ENCODE data around the gene ANKRD45. TPM values are rescaled to one million over a fixed set of nuclear protein-coding genes. Genes with fewer than 3 reads are reported as not detected.
A peak's percentile ranks its signal among the peaks of the same experiment; 100 is the strongest.

The ANKRD45 gene
- total and polyA plus RNA-seq, 2 of the 13 experiments (the other 11 are each of a cell fraction or from before 2014, with no cell fraction given) = not detected

DNA sequence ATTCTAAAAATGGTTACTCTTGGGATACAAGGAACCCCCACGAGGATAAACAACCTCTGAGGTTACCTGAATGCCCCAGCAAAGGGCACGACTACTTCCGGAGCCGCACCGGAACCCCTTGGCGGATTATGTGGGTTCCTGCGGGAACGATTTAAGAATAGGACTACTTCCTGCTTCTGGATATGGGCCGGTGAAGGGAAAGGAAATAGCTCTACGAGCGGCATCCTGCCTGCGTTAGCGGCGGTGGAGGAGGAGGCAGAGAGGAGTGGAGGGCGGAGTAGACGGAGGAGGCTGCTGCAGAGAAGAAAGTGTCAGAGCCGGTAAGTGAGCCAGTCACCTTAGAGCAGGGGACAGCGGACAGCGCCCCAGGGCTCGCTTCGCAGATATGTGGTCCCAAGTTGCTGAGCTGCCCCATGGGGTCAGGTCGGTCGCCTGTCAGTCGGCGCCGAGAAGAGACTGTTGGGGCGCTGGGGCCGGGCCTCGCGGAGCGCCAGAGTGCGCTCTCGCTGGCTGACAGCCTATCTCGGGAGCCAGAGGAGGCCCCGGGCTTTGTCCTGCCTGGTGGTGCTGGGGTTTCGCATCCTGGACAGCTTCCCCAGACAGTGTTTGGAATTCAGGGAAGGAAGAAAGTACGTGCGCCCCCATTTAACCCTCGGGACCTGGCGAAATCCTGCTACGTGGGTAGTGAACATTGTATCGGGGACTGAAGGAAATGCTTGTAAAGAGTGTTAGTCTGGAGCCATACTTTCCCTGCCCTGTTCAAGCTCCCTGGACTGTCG, 45.3 kb upstream of the ANKRD45 start, which contains the start of gene KLHL20 (continued):
- TF ChIP-seq, protein P1, sequence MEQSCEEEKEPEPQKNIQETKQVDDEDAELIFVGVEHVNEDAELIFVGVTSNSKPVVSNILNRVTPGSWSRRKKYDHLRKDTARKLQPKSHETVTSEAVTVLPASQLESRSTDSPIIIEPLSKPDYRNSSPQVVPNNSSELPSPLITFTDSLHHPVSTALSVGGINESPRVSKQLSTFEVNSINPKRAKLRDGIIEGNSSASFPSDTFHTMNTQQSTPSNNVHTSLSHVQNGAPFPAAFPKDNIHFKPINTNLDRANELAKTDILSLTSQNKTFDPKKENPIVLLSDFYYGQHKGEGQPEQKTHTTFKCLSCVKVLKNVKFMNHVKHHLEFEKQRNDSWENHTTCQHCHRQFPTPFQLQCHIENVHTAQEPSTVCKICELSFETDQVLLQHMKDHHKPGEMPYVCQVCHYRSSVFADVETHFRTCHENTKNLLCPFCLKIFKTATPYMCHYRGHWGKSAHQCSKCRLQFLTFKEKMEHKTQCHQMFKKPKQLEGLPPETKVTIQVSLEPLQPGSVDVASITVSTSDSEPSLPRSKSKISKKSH (CRISPR knock-in tag; IDR thresholded peaks at IDR 0.05; ENCODE audit: borderline replicate concordance) = peak; percentile 89; the same call in 1 of the 2 replicates
- TF ChIP-seq ZFP82 (CRISPR knock-in tag; IDR thresholded peaks at IDR 0.05; ENCODE audit: borderline replicate concordance) (no peak), ARHGAP35 (CRISPR knock-in tag; IDR thresholded peaks at IDR 0.05; ENCODE audit: borderline replicate concordance) (0 out of 2 replicates have a peak, but pooled peaks have one; percentile 81), ZNF24 (IDR thresholded peaks at IDR 0.05) (no peak), NR2F2 (IDR thresholded peaks at IDR 0.05; ENCODE audit: borderline replicate concordance, low read depth) (no peak; the same call in 1 of the 2 replicates), FOSL1 (CRISPR knock-in tag; IDR thresholded peaks at IDR 0.05; ENCODE audit: borderline replicate concordance) (no peak; the same call in 1 of the 2 replicates), ZNF615 (CRISPR knock-in tag; IDR thresholded peaks at IDR 0.05; ENCODE audit: borderline replicate concordance) (no peak), KMT2A (CRISPR knock-in tag; IDR thresholded peaks at IDR 0.05) (peak; percentile 95), ZSCAN29 (CRISPR knock-in tag; conservative IDR thresholded peaks at IDR 0.05) (peak; percentile 25; the same call in 1 of the 2 replicates), ZSCAN20 (CRISPR knock-in tag; IDR thresholded peaks at IDR 0.05; ENCODE audit: borderline replicate concordance) (no peak), NAIF1 (CRISPR knock-in tag; IDR thresholded peaks at IDR 0.05; ENCODE audit: borderline replicate concordance) (peak; percentile 88), MAFF (IDR thresholded peaks at IDR 0.05; ENCODE audit: low read depth, low read length) (no peak), FIP1L1 (IDR thresholded peaks at IDR 0.05; ENCODE audit: borderline replicate concordance, insufficient read depth, low read depth, low read length) (no peak)
- TF ChIP-seq, protein P2, sequence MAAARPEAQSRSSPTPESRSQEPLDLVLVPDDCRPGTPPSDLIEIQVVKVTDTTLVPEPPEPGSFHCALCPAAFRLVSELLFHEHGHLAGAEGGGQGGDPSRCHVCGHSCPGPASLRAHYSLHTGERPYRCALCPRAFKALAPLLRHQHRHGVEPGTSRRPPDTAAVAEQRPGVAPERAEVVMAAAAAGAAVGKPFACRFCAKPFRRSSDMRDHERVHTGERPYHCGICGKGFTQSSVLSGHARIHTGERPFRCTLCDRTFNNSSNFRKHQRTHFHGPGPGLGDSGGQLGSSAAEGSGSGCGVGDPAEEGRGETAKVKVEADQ (CRISPR knock-in tag; IDR thresholded peaks at IDR 0.05; ENCODE audit: borderline replicate concordance) = peak; percentile 48; the same call in 1 of the 2 replicates
- TF ChIP-seq, protein P3, sequence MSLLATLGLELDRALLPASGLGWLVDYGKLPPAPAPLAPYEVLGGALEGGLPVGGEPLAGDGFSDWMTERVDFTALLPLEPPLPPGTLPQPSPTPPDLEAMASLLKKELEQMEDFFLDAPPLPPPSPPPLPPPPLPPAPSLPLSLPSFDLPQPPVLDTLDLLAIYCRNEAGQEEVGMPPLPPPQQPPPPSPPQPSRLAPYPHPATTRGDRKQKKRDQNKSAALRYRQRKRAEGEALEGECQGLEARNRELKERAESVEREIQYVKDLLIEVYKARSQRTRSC (CRISPR knock-in tag; IDR thresholded peaks at IDR 0.05; ENCODE audit: low read depth) = no peak
- TF ChIP-seq, protein P4, sequence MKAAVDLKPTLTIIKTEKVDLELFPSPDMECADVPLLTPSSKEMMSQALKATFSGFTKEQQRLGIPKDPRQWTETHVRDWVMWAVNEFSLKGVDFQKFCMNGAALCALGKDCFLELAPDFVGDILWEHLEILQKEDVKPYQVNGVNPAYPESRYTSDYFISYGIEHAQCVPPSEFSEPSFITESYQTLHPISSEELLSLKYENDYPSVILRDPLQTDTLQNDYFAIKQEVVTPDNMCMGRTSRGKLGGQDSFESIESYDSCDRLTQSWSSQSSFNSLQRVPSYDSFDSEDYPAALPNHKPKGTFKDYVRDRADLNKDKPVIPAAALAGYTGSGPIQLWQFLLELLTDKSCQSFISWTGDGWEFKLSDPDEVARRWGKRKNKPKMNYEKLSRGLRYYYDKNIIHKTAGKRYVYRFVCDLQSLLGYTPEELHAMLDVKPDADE (CRISPR knock-in tag; IDR thresholded peaks at IDR 0.05) = no peak
- TF ChIP-seq, protein P5, sequence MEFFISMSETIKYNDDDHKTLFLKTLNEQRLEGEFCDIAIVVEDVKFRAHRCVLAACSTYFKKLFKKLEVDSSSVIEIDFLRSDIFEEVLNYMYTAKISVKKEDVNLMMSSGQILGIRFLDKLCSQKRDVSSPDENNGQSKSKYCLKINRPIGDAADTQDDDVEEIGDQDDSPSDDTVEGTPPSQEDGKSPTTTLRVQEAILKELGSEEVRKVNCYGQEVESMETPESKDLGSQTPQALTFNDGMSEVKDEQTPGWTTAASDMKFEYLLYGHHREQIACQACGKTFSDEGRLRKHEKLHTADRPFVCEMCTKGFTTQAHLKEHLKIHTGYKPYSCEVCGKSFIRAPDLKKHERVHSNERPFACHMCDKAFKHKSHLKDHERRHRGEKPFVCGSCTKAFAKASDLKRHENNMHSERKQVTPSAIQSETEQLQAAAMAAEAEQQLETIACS (CRISPR knock-in tag; IDR thresholded peaks at IDR 0.05) = no peak
- TF ChIP-seq, protein P6, sequence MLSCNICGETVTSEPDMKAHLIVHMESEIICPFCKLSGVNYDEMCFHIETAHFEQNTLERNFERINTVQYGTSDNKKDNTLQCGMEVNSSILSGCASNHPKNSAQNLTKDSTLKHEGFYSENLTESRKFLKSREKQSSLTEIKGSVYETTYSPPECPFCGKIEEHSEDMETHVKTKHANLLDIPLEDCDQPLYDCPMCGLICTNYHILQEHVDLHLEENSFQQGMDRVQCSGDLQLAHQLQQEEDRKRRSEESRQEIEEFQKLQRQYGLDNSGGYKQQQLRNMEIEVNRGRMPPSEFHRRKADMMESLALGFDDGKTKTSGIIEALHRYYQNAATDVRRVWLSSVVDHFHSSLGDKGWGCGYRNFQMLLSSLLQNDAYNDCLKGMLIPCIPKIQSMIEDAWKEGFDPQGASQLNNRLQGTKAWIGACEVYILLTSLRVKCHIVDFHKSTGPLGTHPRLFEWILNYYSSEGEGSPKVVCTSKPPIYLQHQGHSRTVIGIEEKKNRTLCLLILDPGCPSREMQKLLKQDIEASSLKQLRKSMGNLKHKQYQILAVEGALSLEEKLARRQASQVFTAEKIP (CRISPR knock-in tag; IDR thresholded peaks at IDR 0.05; ENCODE audit: borderline replicate concordance) = no peak
